Measurements from ENCODE around the gene RNF19B. TPM values are rescaled to one million over a fixed set of nuclear protein-coding genes. Genes with fewer than 3 reads are reported as not detected.

The RNF19B gene
- total RNA-seq, 2 donors from 2014 or later = 17.8 TPM

GRCh38 chr1:33002006-33002405, 37.4 kb upstream of the RNF19B start:
- Mint-ChIP-seq H3K27ac (no peak overlapping the region), H3K4me1 (peaks cover 37% of the 10 kb centered on the region), H3K9me3 (no peaks in the 10 kb centered on the region), H3K36me3 (ENCODE audit: low read depth) (no peaks in the 10 kb centered on the region), H3K4me3 (no peak overlapping the region), H3K27me3 (ENCODE audit: insufficient read depth) (no peaks in the 10 kb centered on the region)
- Histone ChIP-seq H3K9me3 (ENCODE audit: control insufficient read depth, low read length) (no peaks in the 10 kb centered on the region), H3K4me3 (ENCODE audit: low read length) (no peak overlapping the region), H3K27ac (ENCODE audit: low read depth, low read length) (no peak overlapping the region), H3K27me3 (ENCODE audit: control insufficient read depth, insufficient read depth, low read length, poor library complexity, severe bottlenecking) (no peaks in the 10 kb centered on the region), H3K4me1 (ENCODE audit: control insufficient read depth, insufficient read depth, low read length) (peaks cover 17% of the 10 kb centered on the region), H3K36me3 (ENCODE audit: control insufficient read depth, insufficient read depth, low read length) (peaks cover 4% of the 10 kb centered on the region), H3K9ac (ENCODE audit: extremely low read depth, low read length, poor library complexity, severe bottlenecking) (no peak overlapping the region)
- no peak for TF ChIP-seq CTCF (conservative IDR thresholded peaks at IDR 0.05)
- DNase-seq = no peak
- 91 to 95% methylated on average over 4 of the region's 4 CpGs for WGBS, 2 experiments (ENCODE audit: insufficient coverage in 1 of 2, insufficient read length in 1 of 2)

- no peak overlapping the region for H3K27ac ChIP-seq (ENCODE audit: low read depth, low read length)
- Mint-ChIP-seq H3K27me3 (ENCODE audit: insufficient read depth) (no peaks in the 10 kb centered on the region), H3K4me3 (no peak overlapping the region), H3K4me1 (peaks cover 32% of the 10 kb centered on the region), H3K36me3 (ENCODE audit: low read depth) (no peaks in the 10 kb centered on the region), H3K9me3 (no peaks in the 10 kb centered on the region), H3K27ac (no peak overlapping the region)
- peaks cover 3% of the 10 kb centered on the region for H3K36me3 ChIP-seq (ENCODE audit: control insufficient read depth, insufficient read depth, low read length)
- TF ChIP-seq CTCF (conservative IDR thresholded peaks at IDR 0.05) = peak; percentile 66
- DNase-seq = peak; percentile 59
- peaks cover 15% of the 10 kb centered on the region for H3K4me1 ChIP-seq (ENCODE audit: control insufficient read depth, insufficient read depth, low read length)
- WGBS, 2 experiments (ENCODE audit: insufficient coverage in 1 of 2, insufficient read length in 1 of 2) = 97 to 100% methylated on average over 2 of the region's 2 CpGs
- no peaks in the 10 kb centered on the region for H3K27me3 ChIP-seq (ENCODE audit: control insufficient read depth, insufficient read depth, low read length, poor library complexity, severe bottlenecking)
- H3K4me3 ChIP-seq (ENCODE audit: low read length) = no peak overlapping the region
- no peaks in the 10 kb centered on the region for H3K9me3 ChIP-seq (ENCODE audit: control insufficient read depth, low read length)
- no peak overlapping the region for H3K9ac ChIP-seq (ENCODE audit: extremely low read depth, low read length, poor library complexity, severe bottlenecking)
Observed at GRCh38 chr1:33001282-33001681, 36.7 kb upstream of the RNF19B start.

GRCh38 chr1:33000427-33001026, 35.9 kb upstream of the RNF19B start:
- H3K27me3 ChIP-seq (ENCODE audit: control insufficient read depth, insufficient read depth, low read length, poor library complexity, severe bottlenecking) = no peaks in the 10 kb centered on the region
- peak overlapping the region; percentile 0 for H3K27ac Mint-ChIP-seq
- peaks cover 3% of the 10 kb centered on the region for H3K36me3 ChIP-seq (ENCODE audit: control insufficient read depth, insufficient read depth, low read length)
- TF ChIP-seq CTCF (conservative IDR thresholded peaks at IDR 0.05) = no peak
- no peak overlapping the region for H3K4me3 Mint-ChIP-seq
- 86 to 88% methylated on average over 2 to 4 of the region's 4 CpGs for WGBS, 2 experiments (ENCODE audit: insufficient coverage in 1 of 2, insufficient read length in 1 of 2)
- peaks cover 26% of the 10 kb centered on the region for H3K4me1 Mint-ChIP-seq
- H3K27ac ChIP-seq (ENCODE audit: low read depth, low read length) = no peak overlapping the region
- H3K4me1 ChIP-seq (ENCODE audit: control insufficient read depth, insufficient read depth, low read length) = peaks cover 14% of the 10 kb centered on the region
- H3K9me3 ChIP-seq (ENCODE audit: control insufficient read depth, low read length) = no peaks in the 10 kb centered on the region
- no peaks in the 10 kb centered on the region for H3K36me3 Mint-ChIP-seq (ENCODE audit: low read depth)
- no peaks in the 10 kb centered on the region for H3K9me3 Mint-ChIP-seq
- no peak overlapping the region for H3K9ac ChIP-seq (ENCODE audit: extremely low read depth, low read length, poor library complexity, severe bottlenecking)
- no peaks in the 10 kb centered on the region for H3K27me3 Mint-ChIP-seq (ENCODE audit: insufficient read depth)
- no peak for DNase-seq
- no peak overlapping the region for H3K4me3 ChIP-seq (ENCODE audit: low read length)
